Suppressor macrophage (primary cell): ENCODE data around the gene EXOSC7.
"Not testable (repeated sequence)": the region's sequence is repeated elsewhere in the genome, so short reads cannot be mapped to it uniquely, and the experiment has no call there.

Source experiments
- DNase-seq, 4 experiments: peaks; one replicate each; pipeline ENCODE4 v3.0.0-alpha.2; 2020 to 2022

Gene EXOSC7

DNA sequence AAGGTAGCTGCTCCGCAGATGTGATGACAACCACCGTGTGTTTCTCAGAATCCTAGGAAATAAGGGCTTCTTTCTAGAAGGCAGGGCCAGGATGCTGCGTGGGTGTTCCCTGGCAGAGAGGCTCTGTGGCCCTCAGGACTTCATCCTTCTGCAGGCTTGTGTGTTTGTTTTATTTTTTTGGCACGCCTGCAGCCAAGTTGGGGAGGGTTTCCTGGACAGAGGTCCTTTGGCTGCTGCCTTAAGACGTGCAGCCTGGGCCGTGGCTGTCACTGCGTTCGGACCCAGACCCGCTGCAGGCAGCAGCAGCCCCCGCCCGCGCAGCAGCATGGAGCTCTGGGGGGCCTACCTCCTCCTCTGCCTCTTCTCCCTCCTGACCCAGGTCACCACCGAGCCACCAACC lies 50.0 kb downstream of the EXOSC7 start, which contains the start of gene CLEC3B:
CLEC3B (plus strand) TSS at position 266 of the 400 bp plus-strand sequence; CDS start at position 326, 60 bp downstream.
- DNase-seq: peak in 2 of 4 experiments; percentile 38 to 41

DNA sequence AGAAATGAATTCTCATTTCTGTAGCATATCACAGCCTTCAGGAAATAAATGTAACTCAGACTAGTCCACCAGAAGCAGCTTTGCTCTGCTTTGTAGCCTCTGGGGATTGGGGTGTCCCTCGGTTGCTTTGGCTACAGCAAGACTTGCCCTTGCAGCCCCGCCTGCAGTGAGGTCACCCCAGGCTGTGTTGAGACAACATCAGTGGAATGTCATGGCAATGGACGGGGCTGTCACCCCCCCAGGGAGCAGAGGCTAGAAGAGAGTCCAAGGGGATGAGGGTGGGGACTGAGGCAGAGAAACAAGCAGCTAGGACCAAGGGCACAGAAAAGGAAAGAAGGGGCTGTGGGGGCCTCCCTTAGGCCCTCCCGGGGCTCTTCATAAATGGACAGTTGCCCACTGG lies 50.9 kb downstream of the EXOSC7 start:
- DNase-seq: no peak

DNA sequence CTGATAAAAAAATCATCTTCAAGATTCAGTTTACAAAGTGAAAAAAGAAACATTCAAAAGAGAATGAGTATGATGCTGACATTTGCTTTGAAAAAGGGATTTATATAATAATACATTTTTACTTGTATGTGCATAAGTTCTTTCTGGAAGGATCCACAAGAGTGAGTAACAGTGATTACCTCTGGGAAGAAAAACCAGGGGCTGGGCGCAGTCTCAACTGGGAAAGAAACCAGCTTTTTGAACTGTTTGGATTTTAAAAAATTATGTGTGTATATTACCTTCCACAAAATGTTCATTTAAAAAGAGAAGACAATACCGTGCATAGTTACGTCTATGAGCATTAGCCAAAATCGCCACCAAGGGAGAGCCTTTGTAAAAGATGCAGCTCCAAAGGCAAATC lies 51.4 kb downstream of the EXOSC7 start:
- DNase-seq: no peak

DNA sequence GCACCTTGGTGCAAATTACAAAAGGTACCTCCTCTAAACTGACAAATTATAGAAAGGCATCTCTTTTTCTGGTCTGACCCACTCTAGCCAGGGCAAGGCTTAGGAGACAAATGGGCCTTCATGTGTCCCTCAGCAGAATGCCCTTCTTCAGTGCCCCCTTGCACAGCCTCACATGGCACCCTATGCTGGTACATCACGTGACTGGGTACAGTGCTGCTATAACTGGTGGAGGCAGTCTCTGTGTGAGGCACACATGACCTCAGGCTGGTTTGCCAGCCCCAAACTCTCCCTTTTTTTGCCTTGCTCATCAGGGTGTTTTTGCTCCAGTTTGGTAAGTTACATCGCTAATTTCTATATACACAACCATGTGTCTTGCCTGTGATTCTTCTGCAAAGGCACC lies 53.2 kb downstream of the EXOSC7 start:
- no peak for DNase-seq

DNA sequence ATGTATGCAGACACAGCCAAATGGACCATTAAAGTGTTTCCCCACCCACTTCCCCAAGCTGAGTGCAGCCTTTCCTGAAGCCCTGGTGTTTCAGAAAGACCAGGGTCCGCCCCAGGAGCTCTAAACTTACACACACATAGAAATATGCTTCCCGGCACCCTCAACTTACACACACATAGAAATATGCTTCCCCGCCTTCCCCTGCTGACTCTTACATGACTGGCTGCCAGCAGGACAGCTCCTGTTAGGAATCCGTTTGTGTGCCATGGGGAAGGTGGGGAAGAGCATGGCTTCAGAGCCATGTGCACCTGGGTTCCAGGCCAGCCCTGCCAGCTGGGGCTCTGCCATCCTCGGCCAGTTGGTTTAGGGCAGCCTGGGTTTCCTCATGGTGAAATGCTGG lies 53.6 kb downstream of the EXOSC7 start:
- DNase-seq: no peak

DNA sequence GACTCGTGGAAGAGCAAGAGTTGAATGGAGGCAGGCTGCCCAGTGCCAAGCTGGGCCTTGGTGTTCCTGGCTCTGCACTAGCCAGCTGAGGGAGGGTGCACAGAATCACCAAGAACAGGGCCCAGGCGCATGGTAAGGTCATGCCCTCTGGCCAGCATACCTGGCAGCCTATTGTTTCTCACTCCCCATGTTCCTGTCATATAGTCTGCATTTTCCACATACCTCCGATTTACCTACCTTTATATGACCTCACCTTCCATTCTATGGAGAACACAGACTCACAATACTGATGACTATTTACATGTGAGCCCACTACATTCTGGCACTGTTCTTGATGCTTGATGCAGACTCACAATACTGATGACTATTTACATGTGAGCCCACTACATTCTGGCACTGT lies 55.5 kb downstream of the EXOSC7 start:
- no peak for DNase-seq

DNA sequence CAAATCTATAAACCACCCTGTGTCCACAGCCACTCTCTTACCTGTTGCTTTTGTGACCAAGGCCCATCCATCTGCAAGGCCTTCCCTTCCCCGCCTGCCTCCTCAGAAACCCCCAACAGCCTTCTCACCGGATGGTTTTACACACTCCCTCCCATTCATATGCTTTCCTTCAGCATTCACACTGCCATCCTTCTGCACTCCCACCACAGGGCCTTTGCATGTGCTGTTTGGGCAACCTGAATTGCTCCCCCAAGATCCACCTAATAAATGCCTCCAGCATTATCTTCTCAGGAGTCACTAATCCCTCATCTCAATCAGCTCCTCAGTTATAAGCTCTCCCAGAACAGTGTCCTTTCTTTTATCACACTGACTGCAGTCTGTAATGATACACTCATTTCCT lies 56.1 kb downstream of the EXOSC7 start:
- DNase-seq: no peak

DNA sequence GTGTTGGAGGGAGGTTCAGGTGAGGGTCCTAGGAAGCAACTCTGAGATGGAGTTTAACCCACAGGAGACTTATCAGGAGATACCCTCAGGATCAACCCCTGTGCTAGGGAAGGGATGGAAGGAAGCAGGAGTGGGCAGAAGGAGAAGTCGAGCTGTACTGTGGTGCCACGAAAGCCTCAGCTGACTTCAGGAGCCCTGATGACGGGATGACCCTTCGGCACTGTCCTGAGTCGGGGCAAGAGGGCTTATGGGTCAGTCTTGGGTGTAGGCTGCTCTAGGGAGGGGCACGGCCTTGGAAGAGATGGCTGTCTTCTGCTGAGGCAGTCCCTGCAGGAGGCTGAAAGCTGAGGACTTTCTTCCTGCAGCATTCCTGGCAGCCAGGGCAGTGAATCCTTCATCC lies 57.7 kb downstream of the EXOSC7 start:
- DNase-seq: peak; percentile 56 to 76 (median 72)

DNA sequence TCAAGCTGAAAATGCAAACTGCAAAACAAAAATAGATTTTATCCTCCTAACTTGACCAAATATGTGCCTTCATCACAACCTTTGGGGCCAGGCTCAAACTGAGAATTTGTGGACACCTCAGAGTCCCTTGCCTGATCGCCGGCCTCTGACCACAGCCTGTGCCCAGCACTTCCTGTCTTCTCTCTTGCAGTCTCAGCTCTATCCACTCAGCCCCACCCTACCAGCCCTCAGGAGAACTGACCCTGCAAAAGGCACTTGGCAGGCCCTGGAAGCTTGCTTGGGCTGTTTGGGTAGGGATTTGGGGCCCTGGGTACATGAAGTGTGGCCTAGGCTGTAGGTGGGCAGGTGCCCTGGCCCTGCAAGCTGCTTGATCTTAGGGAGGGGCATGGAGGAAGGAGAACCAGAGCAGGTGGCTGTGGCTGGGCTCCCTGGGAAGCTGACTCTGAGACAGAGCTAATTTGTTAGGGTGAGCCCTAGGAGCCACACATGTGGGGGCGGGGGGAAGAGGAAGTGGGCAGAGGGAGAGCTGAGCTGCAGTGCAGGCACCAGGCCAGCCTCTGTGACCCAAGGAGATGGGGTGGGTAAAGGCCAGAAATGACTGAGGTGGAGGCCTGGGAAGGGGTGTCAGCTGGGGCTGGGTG lies 58.7 kb downstream of the EXOSC7 start:
- peak; percentile 86 to 95 (median 94) for DNase-seq

DNA sequence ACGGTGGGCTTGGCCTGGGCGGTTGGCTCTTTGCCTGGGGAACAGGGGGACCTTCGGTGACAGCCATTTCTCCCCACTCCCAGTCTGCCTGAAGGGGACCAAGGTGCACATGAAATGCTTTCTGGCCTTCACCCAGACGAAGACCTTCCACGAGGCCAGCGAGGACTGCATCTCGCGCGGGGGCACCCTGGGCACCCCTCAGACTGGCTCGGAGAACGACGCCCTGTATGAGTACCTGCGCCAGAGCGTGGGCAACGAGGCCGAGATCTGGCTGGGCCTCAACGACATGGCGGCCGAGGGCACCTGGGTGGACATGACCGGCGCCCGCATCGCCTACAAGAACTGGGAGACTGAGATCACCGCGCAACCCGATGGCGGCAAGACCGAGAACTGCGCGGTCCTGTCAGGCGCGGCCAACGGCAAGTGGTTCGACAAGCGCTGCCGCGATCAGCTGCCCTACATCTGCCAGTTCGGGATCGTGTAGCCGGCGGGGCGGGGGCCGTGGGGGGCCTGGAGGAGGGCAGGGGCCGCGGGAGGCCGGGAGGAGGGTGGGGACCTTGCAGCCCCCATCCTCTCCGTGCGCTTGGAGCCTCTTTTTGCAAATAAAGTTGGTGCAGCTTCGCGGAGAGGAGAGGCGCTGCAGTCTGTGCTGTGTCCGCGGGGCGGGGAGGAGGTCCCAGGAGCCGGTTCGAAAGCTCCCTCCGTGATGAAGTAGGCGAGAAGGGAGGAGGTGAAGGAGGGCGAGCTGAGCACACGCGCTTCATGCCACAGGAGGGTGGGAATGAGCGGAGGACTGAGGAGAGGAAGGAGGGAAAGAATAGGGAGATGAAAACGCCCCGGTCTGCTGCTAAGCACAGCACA lies 59.6 kb downstream of the EXOSC7 start:
- DNase-seq: peak; percentile 32 to 62 (median 47)

DNA sequence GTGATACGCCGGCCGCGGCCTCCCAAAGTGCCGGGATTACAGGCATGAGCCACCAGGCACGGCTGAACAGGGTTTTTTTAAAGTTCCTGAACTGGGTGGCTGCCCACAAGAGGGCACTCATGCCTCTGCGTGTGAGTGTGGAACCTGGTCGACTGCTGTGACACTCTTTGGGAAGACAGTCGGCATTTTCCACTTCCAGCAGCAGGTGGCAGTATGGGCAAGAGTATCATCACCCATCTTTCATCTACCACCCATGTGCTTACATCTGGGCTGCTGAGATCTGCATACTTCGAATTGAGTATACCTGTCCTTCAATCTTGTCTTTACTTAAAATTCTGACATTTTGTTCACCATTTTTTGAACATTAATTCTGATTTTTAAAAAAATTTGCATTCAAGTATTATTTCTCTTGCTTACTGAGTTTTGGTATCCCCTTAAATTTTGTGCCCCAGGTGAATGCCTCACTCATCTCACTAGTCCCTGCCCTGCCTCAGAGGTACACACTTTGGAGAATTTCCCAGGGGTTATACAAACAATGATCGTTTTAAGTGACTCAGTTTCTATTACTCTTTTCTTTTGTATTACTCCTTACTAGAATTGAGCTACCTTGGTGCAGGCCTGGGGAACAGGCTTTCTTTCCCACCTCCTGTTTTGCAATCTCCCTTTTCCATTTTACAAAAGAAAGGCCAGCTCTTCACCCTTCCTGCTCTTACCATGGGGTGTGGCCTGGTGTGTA lies 61.8 kb downstream of the EXOSC7 start:
- DNase-seq: peak; percentile 95 to 97 (median 96)

DNA sequence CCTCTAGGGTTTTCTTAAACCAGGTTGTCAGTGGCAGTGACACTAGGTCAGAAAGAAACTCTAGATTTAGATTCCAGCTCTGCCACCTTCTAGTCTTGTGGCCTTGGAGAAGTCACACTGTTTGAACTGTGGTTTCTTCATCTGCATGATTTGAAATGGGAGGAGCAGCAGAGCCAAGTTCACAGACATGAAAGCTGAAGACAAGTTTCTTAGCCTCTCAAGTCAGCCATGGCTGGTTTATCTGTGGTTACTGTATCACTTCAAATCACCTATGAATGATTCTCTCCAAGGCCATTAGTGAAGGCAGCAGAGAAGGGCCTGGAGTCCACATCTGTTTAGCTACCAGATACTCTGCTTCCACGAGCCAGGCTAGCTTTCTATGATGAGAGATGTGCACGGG lies 65.6 kb downstream of the EXOSC7 start:
- peak; percentile 47 to 63 (median 58) for DNase-seq

DNA sequence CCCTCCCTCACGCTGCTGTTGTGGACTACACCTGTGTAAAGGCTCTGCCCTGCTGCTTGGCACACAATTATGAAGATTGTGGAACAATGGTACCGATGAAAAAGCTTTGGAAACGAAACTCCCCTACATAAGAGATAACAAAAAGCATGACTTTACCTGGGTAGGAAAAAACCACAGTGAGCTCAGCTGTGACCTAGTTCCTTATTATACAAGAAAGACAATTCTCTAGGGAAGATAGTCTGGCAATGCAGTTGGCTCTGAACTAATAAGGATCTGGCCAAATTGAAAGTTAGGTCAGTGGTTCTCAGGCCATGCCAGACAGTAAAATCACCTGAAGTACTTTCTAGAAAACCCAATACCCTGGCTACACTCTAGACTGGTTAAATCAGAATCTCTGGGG lies 66.1 kb downstream of the EXOSC7 start:
- peak in 2 of 4 experiments; percentile 29 to 35 for DNase-seq

DNA sequence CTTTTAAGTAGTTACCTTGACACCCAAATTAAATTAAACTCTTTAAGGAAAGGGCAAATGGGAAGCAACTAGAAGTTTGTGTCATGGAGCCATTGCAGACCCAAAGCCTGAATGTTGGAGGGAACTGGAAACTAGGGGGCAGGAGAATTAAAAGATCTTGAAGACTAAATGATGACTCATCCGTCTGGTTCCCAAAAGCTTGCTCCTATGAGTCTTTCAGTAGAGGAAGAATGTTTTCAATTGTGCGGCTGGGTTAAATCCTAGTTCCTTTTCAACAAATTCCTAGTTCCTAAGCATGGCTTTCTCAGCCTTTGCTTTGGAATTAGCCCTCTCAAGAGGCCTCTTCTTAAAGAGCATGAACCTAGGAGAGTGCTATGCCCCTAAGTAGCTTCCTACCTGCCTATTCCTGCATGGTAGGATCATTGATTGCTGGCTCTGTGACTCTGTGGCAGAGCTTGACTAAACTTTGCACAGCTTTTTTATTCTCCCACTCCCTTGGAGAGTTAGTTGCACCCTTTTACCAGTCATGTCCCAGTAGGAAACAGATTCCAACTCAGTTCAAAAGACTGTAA lies 67.8 kb downstream of the EXOSC7 start:
- DNase-seq: peak; percentile 68 to 91 (median 80)

DNA sequence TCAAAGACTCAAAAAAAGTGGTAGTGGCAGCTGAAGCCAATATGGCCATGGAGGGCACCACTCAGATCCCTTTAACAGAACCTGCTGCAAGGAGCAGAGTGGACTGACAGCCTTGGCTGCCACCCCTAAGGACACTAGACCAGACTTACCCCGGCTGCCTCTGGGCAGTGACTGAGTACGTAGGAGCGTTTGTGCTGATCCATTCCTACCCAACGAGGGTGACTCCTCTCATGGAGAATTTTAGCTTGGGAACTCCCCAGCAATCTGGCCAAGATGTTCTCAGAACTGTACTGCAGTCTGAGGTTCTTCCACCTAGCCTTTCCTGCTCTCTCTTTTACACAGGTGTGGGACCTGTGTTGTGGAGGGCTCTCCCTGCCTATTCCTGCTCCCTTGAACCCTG lies 72.2 kb downstream of the EXOSC7 start:
- no peak for DNase-seq

DNA sequence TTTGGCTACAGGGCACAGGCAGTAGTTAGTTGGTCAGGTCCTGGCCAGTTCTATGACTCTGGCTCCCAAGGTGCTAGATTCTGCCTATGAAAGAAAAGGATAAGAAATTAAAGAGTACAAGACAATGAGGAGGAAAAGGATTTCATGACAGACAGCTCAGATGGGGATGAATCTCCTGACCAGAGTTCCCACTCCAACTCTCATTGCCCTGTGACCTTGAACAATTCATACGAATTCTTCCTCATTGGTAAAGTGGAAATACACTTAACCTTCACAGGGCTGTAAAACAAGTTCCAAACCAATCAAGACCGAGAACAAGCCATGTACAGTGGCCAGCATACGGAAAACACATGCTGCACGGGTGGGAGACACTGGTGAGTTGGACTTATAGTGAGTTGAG lies 73.8 kb downstream of the EXOSC7 start:
- peak in 2 of 4 experiments; percentile 41 to 51 for DNase-seq

DNA sequence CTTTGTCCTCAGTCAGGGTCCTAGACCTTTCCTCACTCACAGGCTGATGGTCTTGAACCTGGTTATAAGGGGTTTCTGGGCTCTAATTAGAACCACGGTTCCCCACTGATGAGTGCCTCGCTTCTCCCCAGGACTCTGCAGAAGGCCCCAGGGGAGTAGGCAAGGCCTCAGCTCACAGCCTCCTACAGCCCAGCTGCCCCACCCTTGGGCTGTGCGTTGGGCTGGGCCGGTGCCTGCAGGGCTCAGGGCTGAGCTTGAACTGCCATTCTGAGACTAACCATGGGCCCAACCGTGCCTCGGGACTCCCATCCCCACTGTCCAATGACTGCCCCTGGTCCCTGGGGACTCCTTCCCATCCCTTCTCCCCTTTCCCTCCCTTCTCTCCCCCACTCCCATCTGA lies 75.6 kb downstream of the EXOSC7 start:
- DNase-seq: no peak

DNA sequence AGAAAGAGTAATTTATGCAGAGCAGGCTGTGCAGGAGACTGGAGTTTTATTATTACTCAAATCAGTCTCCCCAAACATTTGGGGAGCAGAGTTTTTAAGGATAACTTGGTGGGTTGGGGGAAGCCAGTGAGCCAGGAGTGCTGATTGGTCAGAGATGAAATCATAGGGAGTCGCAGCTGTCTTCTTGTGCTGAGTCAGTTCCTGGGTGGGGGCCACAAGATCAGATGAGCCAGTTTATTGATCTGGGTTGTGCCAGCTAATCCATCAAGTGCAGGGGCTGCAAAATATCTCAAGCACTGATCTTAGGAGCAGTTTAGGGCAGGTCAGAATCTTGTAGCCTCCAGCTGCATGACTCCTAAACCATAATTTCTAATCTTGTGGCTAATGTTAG lies 77.8 kb downstream of the EXOSC7 start:
- not testable (repeated sequence) for DNase-seq

DNA sequence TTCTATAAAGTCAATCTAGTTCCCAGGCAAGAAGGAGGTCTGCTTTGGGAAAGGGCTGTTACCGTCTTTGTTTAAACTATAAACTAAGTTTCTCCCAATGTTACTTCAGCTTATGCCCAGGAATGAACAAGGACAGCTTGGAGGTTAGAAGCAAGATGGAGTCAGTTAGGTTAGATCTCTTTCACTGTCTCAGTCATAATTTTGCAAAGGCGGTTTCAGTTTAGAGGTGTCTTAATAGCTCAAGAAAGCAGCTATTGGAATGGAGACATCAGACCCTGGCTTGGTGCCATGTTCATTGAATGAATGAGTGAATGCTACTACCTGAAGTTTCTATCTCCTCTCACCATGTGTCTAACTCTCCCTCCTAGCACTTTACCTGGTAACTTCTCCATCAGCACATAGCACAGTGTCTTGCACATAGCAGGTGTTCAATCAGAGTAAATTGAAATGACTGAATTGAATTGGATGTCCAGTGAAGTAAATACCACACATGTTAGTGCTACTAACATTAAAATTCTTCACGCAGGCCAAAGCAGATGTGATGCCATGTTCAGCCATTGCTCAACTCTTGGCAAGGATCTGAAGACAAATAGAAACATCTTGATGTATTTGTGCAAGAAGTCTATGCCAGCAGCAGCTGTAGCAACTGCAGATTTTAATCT lies 78.3 kb downstream of the EXOSC7 start:
- peak in 2 of 4 experiments; percentile 46 to 49 for DNase-seq

DNA sequence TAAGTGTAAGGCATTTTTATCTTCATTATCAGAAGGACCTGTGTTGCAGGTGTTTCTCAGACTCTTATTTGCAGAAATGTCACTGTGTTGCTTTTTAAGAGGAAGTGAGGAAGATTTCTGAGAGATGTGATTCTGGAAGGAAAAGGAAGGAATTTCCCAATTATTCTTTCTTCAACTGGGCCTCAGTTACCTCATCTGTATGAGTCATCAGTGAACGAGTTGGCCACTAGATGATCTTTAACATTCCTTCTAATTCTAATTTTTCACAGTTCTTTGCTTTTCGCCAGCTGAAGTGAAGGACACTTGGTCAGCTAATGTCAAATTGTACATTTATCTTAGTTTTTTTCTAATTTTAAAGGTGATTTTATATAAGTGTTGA lies 79.0 kb downstream of the EXOSC7 start:
- DNase-seq: peak; percentile 59 to 89 (median 76)

DNA sequence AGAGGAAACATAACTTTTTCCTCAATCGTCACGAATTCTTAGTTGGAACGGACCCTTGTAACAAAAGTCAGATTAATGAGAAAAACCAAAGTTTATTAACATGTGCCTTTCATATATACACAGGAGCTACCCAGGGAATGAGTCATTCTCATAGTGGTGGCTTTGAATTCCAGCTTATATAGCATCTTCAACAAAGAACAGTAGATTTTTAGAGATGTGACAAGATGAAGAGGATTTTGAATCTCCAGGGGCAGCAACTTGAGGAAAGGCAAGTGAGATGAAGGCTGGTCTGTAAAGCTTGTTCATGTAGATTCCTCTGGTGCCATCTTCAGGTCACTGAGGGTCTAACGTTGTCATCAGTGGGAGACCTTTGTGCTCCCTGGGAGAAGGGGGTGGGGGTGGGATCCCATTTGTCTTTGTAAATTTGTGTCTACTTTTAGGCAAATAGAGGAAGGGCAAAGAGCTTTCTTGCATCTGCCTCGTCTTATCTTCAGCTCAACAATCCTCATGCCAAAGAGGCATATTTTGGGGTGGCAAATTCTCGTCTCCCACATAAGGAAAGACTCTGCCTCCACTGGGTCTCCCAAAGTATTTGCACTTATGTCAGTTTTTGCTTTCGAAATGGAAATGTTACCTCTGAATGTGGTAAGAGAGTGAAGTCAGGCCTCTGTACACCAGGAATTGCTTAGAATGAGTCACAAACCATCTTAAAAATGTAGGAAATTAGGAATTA lies 79.5 kb downstream of the EXOSC7 start:
- DNase-seq: peak in 3 of 4 experiments; percentile 55 to 71 (median 60)
